Subcutaneous abdominal adipose tissue (tissue), 5 donors: ENCODE results near the gene MPO.

Experiments used
- H3K27ac ChIP-seq: one replicate; pipeline ENCODE4 v1.7.0; 2013; ENCODE audit warnings: low read depth, mild to moderate bottlenecking, inconsistent platforms, low read length, moderate library complexity
- H3K27me3 ChIP-seq, 5 donors: one replicate each; pipeline ENCODE4 v1.7.0; 2013; ENCODE audit warnings: low read length in 5 of 5, inconsistent platforms in 1 of 5; ENCODE audit not compliant: control insufficient read depth in 5 of 5, insufficient read depth in 4 of 5
- H3K36me3 ChIP-seq, 5 donors: one replicate each; pipeline ENCODE4 v1.7.0; 2013; ENCODE audit warnings: low read length in 5 of 5; ENCODE audit not compliant: control insufficient read depth in 5 of 5, insufficient read depth in 5 of 5
- H3K4me1 ChIP-seq, 5 donors: one replicate each; pipeline ENCODE4 v1.7.0; 2013; ENCODE audit warnings: low read length in 5 of 5, mild to moderate bottlenecking in 3 of 5, moderate library complexity in 1 of 5; ENCODE audit not compliant: control insufficient read depth in 5 of 5, insufficient read depth in 5 of 5
- H3K4me3 ChIP-seq, 5 donors: one replicate each; pipeline ENCODE4 v1.7.0; 2013; ENCODE audit warnings: low read length in 5 of 5, low read depth in 1 of 5
- H3K9ac ChIP-seq, 5 donors: one replicate each; pipeline ENCODE4 v1.7.0; 2013; ENCODE audit warnings: low read length in 5 of 5, mild to moderate bottlenecking in 4 of 5, moderate library complexity in 3 of 5
- H3K9me3 ChIP-seq, 5 donors: one replicate each; pipeline ENCODE4 v1.7.0; 2013; ENCODE audit warnings: low read length in 5 of 5; ENCODE audit not compliant: control insufficient read depth in 5 of 5
- donor health status: healthy.
- donor health status: healthy.
- donor health status: healthy.
- donor health status: healthy.
- donor health status: healthy.

MPO gene

GRCh38 chr17:58280480-58281217, at the start of gene MPO:
MPO (minus strand) TSS chr17:58280935; CDS start chr17:58280758, 177 bp downstream.
- Histone ChIP-seq H3K4me1 (peaks cover 0 to 13% (median 10%) of the 10 kb centered on the region in 5 donors), H3K9me3 (no peaks in the 10 kb centered on the region), H3K27ac (no peak within 1 kb of the TSS), H3K36me3 (no peaks in the 10 kb centered on the region), H3K4me3 (no peak within 1 kb of the TSS), H3K27me3 (peaks cover 19 to 36% (median 24%) of the 10 kb centered on the region in 5 donors), H3K9ac (no peak within 1 kb of the TSS)

DNA sequence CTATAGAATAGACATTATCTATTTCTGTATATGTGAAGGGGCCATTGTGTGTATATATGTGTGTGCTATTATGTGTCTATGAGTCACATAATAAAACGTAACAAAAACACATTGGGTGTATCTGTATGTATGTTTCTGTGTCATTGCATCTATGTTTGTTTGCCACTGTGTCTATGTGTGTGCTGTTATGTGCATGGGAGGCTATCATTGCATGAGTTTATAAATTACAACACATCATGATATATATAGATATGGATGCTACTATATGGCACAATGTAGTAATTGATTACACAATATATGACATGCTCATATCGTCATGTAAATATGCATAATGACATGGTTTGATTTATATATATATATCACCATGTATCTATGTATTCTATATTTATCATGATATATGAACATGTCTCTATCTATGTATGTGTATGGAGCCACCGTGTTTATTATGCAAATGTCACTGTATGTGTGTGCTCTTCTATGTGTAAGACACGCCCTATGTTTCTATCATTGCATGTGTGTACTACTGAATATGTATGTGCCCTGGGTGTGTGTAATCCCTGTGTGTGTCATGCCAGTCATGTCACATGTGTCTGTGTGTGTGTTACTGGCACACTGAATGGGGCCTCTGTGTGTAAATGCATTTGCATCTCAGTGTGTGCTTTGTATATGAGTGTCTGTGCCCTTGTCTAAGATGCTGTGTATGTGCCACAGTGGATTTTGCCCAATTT, 49.2 kb upstream of the MPO start:
- Histone ChIP-seq H3K36me3 (no peaks in the 10 kb centered on the region), H3K27me3 (peaks cover 23 to 46% (median 25%) of the 10 kb centered on the region in 5 donors), H3K27ac (no peak overlapping the region), H3K4me1 (peaks cover under 1 to 37% (median 7%) of the 10 kb centered on the region in 5 donors), H3K9ac (peak overlapping the region in 2 of 5 donors; percentile 10 to 79), H3K9me3 (no peaks in the 10 kb centered on the region), H3K4me3 (peak overlapping the region; percentile 58 to 66 (median 65))

- Histone ChIP-seq H3K27me3 (peaks cover 25 to 53% (median 26%) of the 10 kb centered on the region in 5 donors), H3K9ac (no peak overlapping the region), H3K9me3 (no peaks in the 10 kb centered on the region), H3K4me3 (peak overlapping the region in 3 of 5 donors; percentile 2 to 22 (median 15)), H3K4me1 (peaks cover 2 to 37% (median 13%) of the 10 kb centered on the region in 5 donors), H3K27ac (no peak overlapping the region), H3K36me3 (no peaks in the 10 kb centered on the region)
Observed at GRCh38 chr17:58329035-58329809, 48.5 kb upstream of the MPO start.

DNA sequence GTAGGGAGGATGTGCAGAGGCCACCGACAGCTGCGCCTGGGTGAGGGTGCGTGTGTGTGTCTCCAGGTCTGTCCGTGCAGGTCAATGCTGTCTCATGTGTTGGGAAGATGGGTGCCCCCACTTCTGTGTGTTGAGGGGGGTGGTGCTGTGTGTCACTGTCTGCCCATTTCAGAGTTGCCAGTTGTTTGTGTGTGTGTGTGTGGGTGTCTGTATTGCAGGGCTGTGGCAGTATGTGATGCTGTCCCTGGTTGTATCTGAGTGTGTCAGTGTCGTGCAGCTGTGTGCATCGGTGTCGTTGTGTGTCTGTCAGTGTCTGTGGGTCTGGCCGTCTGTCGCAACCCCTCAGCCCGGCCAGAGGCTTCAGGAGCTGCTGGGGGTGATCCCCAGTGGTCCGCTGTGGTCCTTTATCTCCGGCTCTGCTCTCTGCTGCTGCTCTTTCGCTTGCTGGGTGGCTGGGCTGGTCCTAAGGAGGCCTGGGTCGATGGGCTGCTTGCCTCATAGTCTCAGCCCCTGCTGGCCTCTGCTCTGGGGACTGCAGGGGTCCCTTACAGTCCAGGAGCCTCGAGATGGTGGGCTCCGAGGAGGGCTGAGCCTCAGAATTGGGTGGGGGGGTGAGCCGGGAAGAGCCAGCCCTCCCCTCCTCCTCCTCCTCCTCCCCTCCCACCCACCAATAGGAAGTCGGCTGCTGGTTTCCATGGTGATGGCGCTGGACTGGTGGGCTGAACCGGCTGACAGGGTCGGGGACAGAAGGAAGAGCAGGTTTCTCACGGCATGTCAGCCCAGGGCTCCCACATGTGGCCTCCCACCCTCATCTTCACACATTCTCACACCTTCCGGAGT, 47.7 kb upstream of the MPO start, which contains the start of gene TSPOAP1:
Gene TSPOAP1, minus strand, starts transcription at position 601 of the 840 bp plus-strand sequence. CDS start 875 bp downstream, outside the sequence.
- Histone ChIP-seq H3K36me3 (no peaks in the 10 kb centered on the region), H3K27ac (no peak within 1 kb of the TSS), H3K27me3 (peaks cover 21 to 54% (median 26%) of the 10 kb centered on the region in 5 donors), H3K9ac (no peak within 1 kb of the TSS), H3K4me3 (peak within 1 kb of the TSS in 3 of 5 donors; percentile 2 to 22 (median 15)), H3K9me3 (no peaks in the 10 kb centered on the region), H3K4me1 (peaks cover 2 to 44% (median 16%) of the 10 kb centered on the region in 5 donors)

DNA sequence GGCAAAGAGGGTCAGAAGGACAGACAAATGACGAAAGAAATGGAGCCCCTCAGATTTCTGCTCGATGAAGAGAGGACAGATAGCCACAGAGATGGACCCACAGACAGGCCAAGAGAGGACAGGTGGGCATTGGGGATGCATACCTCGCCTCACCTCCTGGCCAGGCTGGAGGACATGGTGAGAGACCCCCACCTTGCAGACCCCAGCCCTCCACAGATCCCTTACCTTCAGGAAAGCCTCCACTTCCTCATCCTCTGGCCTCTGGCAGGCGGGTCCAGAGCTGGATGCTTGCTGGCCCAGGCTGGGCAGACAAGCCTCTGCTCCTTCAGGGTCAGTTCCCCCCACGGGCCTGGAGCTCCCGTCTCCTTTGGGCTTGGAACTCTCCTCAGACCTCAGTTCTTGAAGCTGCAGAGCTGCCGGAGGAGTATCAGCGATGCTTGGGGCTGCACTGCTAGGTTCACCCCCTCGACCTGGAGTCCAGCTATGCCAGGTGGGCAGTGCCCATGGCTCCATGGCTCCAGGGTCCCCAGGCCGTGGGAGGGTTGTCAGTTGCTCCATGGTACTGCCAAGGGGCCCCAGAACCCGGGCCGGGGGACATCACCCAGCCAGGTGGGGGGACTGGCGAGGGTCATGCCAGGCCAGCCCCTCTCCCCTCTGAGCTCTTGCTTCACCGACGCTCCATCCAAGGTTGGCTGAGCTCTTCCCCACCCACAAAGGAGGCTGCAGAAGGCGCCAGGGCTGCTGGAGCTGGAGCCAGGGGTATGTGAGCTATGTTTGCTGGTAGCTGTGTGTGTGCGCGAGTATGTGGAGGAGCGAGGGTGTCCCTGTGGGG, 46.8 kb upstream of the MPO start:
- H3K4me1 ChIP-seq, result peaks cover 2 to 38% (median 16%) of the 10 kb centered on the region in 5 donors
- H3K36me3 ChIP-seq, result no peaks in the 10 kb centered on the region
- H3K4me3 ChIP-seq, result no peak overlapping the region
- H3K9ac ChIP-seq, result no peak overlapping the region
- H3K27me3 ChIP-seq, result peaks cover 20 to 60% (median 26%) of the 10 kb centered on the region in 5 donors
- no peaks in the 10 kb centered on the region for H3K9me3 ChIP-seq
- no peak overlapping the region for H3K27ac ChIP-seq

DNA sequence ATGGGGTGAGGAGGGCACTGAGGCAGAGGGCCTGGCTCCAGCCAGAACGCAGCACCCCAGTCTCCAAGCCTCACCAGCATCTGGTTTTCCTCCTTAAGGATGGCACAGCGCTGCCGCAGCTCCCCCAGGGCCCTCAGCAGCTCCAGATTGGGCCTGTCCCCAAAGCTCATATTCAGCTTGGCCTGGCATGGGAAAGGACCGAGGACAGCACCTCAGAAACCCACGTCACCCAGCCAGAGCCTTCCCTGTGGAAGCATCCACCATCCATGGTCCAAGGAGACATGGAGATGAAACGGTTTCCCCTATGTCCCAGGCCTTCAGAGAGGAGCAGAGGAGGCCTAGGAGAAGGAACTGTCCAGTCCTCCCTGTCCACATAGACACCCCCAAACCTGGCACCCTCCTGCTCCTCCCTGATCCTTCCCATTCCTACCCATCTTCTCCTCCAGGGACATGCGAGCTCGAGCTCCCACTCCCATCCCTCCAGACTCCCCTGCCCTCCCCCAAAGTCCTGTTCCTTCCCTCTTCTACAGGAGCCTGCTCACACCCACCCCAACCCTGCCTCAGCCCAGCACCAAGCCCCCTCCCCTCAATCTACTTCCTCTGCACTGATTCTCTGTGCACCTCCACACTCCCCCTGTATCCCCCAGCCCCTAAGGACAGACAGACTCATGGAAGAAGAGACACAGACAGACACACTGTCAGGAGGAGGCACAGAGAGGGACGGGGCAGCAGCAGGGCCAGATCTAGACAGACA, 46.1 kb upstream of the MPO start:
- peaks cover 18 to 57% (median 26%) of the 10 kb centered on the region in 5 donors for H3K27me3 ChIP-seq
- H3K4me3 ChIP-seq, result no peak overlapping the region
- H3K27ac ChIP-seq, result no peak overlapping the region
- no peak overlapping the region for H3K9ac ChIP-seq
- peaks cover 2 to 37% (median 16%) of the 10 kb centered on the region in 5 donors for H3K4me1 ChIP-seq
- no peaks in the 10 kb centered on the region for H3K9me3 ChIP-seq
- H3K36me3 ChIP-seq, result no peaks in the 10 kb centered on the region

DNA sequence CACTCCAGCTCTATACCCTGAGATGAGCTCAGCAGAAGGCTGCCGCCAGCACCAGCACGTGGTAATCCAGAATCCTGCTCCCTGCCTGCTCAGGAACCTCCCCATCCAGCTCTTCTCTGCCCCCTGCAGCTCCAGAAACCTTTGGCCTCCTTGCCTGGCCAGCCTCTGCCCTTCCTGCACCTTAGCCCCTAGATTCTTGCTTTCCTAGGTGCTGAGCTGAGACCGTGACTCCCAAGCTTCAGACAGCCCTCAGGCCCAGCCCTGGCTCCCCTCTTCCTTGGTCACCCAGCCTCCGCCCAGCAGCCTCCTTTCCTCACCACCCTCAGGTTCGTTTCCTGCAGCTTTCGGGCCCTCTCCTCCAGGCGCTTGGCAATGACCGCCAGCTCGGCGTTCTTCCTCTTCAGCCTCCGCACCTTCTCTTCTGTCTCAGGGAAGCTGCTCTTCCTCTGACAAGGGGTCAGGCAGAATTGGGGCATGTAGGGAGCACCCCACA, 45.3 kb upstream of the MPO start:
- H3K9me3 ChIP-seq, result no peaks in the 10 kb centered on the region
- no peak overlapping the region for H3K9ac ChIP-seq
- H3K36me3 ChIP-seq, result no peaks in the 10 kb centered on the region
- no peak overlapping the region for H3K27ac ChIP-seq
- H3K4me3 ChIP-seq, result no peak overlapping the region
- peaks cover 2 to 37% (median 16%) of the 10 kb centered on the region in 5 donors for H3K4me1 ChIP-seq
- peaks cover 18 to 53% (median 25%) of the 10 kb centered on the region in 5 donors for H3K27me3 ChIP-seq

- Histone ChIP-seq H3K36me3 (no peaks in the 10 kb centered on the region), H3K9ac (peak overlapping the region in 1 of 5 donors; percentile 65), H3K4me1 (peaks cover 2 to 37% (median 14%) of the 10 kb centered on the region in 5 donors), H3K9me3 (no peaks in the 10 kb centered on the region), H3K27ac (no peak overlapping the region), H3K27me3 (peaks cover 18 to 51% (median 24%) of the 10 kb centered on the region in 5 donors), H3K4me3 (peak overlapping the region in 4 of 5 donors; percentile 60 to 86 (median 61))
Observed at GRCh38 chr17:58325289-58325726, 44.6 kb upstream of the MPO start.
